GM10248 (cell line): ENCODE data around the gene IL17RD.

Experiments used
- CTCF ChIA-PET: fragments of 300-600 bp; sonication (Branson Sonifier 250); formaldehyde crosslinking; extraction: SDS; loops from one replicate; lab custom pipeline; 2021; ENCODE audit warnings: antibody characterized with exemption; lab: Yijun Ruan, JAX
- POLR2A ChIA-PET: fragments of 350-650 bp; sonication (Branson Sonifier 250); formaldehyde crosslinking; extraction: SDS; loops from one replicate; lab custom pipeline; 2020; ENCODE audit warnings: antibody characterized with exemption; lab: Yijun Ruan, JAX
- DNase-seq: peaks from one replicate; pipeline ENCODE4 v3.0.0; 2012; ENCODE audit errors: extremely low spot score
- CTCF ChIP-seq: IDR thresholded peaks from 2 replicates; pipeline ENCODE4 v1.5.1; 2012; ENCODE audit warnings: mild to moderate bottlenecking, low read depth; ENCODE audit errors: extremely low read depth, missing control alignments, control extremely low read depth

IL17RD gene

GRCh38 chr3:57063032-57063431, 102.1 kb downstream of the IL17RD start:
- ChIA-PET CTCF (interaction anchor here (1.2 to 1.5 kb wide), 5 partner anchors 8 to 263 kb away, joined by 3 to 5 read pairs (median 3); no protein-coding TSS in a partner anchor), POLR2A (no interaction called here)
- no peak for TF ChIP-seq CTCF
- no peak for DNase-seq

- ChIA-PET POLR2A (no interaction called here), CTCF (interaction anchor here (1.0 to 1.4 kb wide), 3 partner anchors 14 to 263 kb away, joined by 3 to 5 read pairs (median 4); no protein-coding TSS in a partner anchor)
- no peak for DNase-seq
- TF ChIP-seq CTCF: no peak
Observed at GRCh38 chr3:57062101-57062631, 103.0 kb downstream of the IL17RD start.

GRCh38 chr3:57061556-57061955, 103.6 kb downstream of the IL17RD start:
- CTCF ChIA-PET: interaction anchor here (1.0 to 1.4 kb wide), 2 partner anchors 14 to 66 kb away, joined by 4 to 5 read pairs; no protein-coding TSS in a partner anchor
- no peak for DNase-seq

GRCh38 chr3:57060089-57060821, 104.9 kb downstream of the IL17RD start, which contains the start of gene SPATA12:
SPATA12 (plus strand) TSS chr3:57060664; CDS start chr3:57073695, 13,031 bp downstream.
- DNase-seq: no peak
- TF ChIP-seq CTCF: no peak
- ChIA-PET CTCF (interaction anchor here (1.2 to 1.3 kb wide), 2 partner anchors 17 to 22 kb away, joined by 3 to 7 read pairs; no protein-coding TSS in a partner anchor), POLR2A (no interaction called here)

More at GRCh38 chr3:57061556-57061955, 103.6 kb downstream of the IL17RD start:
- no peak for TF ChIP-seq CTCF
- POLR2A ChIA-PET: no interaction called here

- ChIA-PET CTCF (interaction anchor here (1.2 to 1.3 kb wide), 2 partner anchors 18 to 21 kb away, joined by 3 to 7 read pairs; no protein-coding TSS in a partner anchor), POLR2A (no interaction called here)
- TF ChIP-seq CTCF: no peak
- DNase-seq: no peak
Observed at GRCh38 chr3:57059411-57059810, 105.7 kb downstream of the IL17RD start.

GRCh38 chr3:57057351-57057750, 107.8 kb downstream of the IL17RD start:
- CTCF ChIA-PET: no interaction called here
- no peak for TF ChIP-seq CTCF
- no peak for DNase-seq
- POLR2A ChIA-PET: no interaction called here
